HG03108 (cell line): ENCODE measurements around the gene PLCH1.

Experiments used
- ATAC-seq: cut with Tn5 transposase; IDR thresholded peaks from one replicate; pipeline ENCODE4 v1.9.1; 2021; ENCODE audit warnings: moderate library complexity; ENCODE audit not compliant: unreplicated experiment

Gene PLCH1

DNA sequence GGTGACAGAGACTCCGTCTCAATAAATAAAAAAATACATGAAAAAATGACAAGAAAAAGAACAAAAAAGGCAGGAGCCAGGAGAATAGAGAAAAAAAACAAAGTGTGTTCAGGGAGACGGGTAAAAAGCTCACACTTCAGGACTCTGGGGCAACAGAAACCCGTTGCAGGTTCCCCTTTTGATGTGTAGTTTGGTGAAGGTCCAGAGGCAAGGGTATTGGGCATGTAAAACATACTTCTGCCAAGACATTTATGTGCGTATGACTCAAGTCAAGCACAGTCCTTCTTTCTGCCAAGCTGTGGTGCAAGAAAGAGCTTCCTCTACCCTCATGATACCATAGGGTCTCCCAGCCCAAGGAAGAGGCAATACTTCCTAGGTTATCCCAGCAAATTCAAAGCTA lies 418.0 kb downstream of the PLCH1 start:
- no peak for ATAC-seq

DNA sequence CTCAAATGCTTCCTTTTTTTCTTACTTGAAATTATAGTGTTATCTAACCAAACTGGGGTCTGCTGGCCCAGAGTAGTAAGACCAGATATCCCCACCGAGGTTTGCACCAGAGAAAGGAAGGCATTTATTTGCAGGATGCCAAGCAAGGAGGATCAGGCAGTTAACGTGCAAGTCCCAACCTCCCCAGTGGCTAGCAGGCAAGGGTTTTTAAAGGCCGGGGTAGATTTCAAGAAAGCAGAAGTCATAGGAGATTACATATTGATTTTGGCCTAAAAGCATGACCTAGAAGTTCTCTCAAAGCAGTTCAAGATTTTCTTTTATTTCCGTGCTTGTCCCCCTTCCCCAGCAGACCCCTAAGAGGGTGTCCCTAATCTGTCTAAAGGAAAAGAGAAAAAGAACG lies 418.6 kb downstream of the PLCH1 start:
- no peak for ATAC-seq
